GM12892 (cell line): ENCODE data around the gene SEMA5B.

Source experiments
- DNase-seq: peaks from one replicate; pipeline ENCODE4 v3.0.0; 2011; ENCODE audit not compliant: insufficient read length
- FAIRE-seq: peaks from 2 replicates; lab custom pipeline; 2011; peaks lifted over from hg19 to GRCh38; lab: Jason Lieb, UNC
- POLR2A ChIP-seq: IDR thresholded peaks from 2 replicates; pipeline ENCODE4 v1.6.1; 2011; ENCODE audit warnings: low read depth, low read length, control low read depth
- POLR2AphosphoS5 ChIP-seq: IDR thresholded peaks from 2 replicates; pipeline ENCODE4 v1.6.1; 2011; ENCODE audit warnings: low read depth, low read length, control low read depth
- TAF1 ChIP-seq: IDR thresholded peaks from 2 replicates; pipeline ENCODE4 v1.6.1; 2011; ENCODE audit warnings: low read depth, mild to moderate bottlenecking, control low read depth, low read length, borderline replicate concordance

Gene SEMA5B

GRCh38 chr3:122962149-122962548 is 65.4 kb downstream of the SEMA5B start:
- TF ChIP-seq TAF1 (no peak), POLR2A (no peak), POLR2AphosphoS5 (no peak)
- DNase-seq = no peak
- no peak for FAIRE-seq

- no peak for FAIRE-seq
- no peak for DNase-seq
- no peak for TF ChIP-seq POLR2AphosphoS5
- no peak for TF ChIP-seq POLR2A
- TF ChIP-seq TAF1 = no peak
Measured at GRCh38 chr3:122961146-122961545, 66.4 kb downstream of the SEMA5B start.

GRCh38 chr3:122960652-122961051 is 66.9 kb downstream of the SEMA5B start:
- TF ChIP-seq POLR2A (no peak), POLR2AphosphoS5 (no peak), TAF1 (no peak)
- no peak for DNase-seq
- no peak for FAIRE-seq

- TF ChIP-seq TAF1 (no peak), POLR2A (no peak), POLR2AphosphoS5 (no peak)
- FAIRE-seq (no peak), DNase-seq (no peak)
Measured at GRCh38 chr3:122959339-122959738, 68.2 kb downstream of the SEMA5B start.

GRCh38 chr3:122957707-122958689 is 69.6 kb downstream of the SEMA5B start:
- DNase-seq (no peak), FAIRE-seq (no peak)
- no peak for TF ChIP-seq POLR2A
- no peak for TF ChIP-seq POLR2AphosphoS5
- no peak for TF ChIP-seq TAF1

GRCh38 chr3:122956693-122957455 is 70.7 kb downstream of the SEMA5B start:
- FAIRE-seq (no peak), DNase-seq (no peak)
- TF ChIP-seq TAF1 (no peak), POLR2AphosphoS5 (no peak), POLR2A (no peak)

- FAIRE-seq = no peak
- TF ChIP-seq POLR2A = no peak
- TF ChIP-seq POLR2AphosphoS5 = no peak
- TF ChIP-seq TAF1 = no peak
- DNase-seq = no peak
Measured at GRCh38 chr3:122955916-122956692, 71.5 kb downstream of the SEMA5B start.

GRCh38 chr3:122952520-122952919 is 75.0 kb downstream of the SEMA5B start:
- TF ChIP-seq TAF1 (no peak), POLR2A (no peak), POLR2AphosphoS5 (no peak)
- FAIRE-seq (peak; percentile 78), DNase-seq (peak; percentile 40)

GRCh38 chr3:122948408-122948807 is 79.2 kb downstream of the SEMA5B start:
- no peak for TF ChIP-seq POLR2A
- no peak for TF ChIP-seq TAF1
- no peak for TF ChIP-seq POLR2AphosphoS5
- no peak for FAIRE-seq
- DNase-seq = no peak

- FAIRE-seq (no peak), DNase-seq (no peak)
- TF ChIP-seq POLR2AphosphoS5 (no peak), TAF1 (no peak), POLR2A (no peak)
Measured at GRCh38 chr3:122947738-122948137, 79.8 kb downstream of the SEMA5B start.
